ENCODE results near the gene XAGE2.

GRCh38 chrX:52380993-52381392 lies 12.2 kb downstream of the XAGE2 start:
- TF ChIP-seq, protein P1, sequence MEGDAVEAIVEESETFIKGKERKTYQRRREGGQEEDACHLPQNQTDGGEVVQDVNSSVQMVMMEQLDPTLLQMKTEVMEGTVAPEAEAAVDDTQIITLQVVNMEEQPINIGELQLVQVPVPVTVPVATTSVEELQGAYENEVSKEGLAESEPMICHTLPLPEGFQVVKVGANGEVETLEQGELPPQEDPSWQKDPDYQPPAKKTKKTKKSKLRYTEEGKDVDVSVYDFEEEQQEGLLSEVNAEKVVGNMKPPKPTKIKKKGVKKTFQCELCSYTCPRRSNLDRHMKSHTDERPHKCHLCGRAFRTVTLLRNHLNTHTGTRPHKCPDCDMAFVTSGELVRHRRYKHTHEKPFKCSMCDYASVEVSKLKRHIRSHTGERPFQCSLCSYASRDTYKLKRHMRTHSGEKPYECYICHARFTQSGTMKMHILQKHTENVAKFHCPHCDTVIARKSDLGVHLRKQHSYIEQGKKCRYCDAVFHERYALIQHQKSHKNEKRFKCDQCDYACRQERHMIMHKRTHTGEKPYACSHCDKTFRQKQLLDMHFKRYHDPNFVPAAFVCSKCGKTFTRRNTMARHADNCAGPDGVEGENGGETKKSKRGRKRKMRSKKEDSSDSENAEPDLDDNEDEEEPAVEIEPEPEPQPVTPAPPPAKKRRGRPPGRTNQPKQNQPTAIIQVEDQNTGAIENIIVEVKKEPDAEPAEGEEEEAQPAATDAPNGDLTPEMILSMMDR (IDR thresholded peaks at IDR 0.05) = no peak
- TF ChIP-seq POLR2AphosphoS5 (IDR thresholded peaks at IDR 0.05) = no peak
- TF ChIP-seq POLR2A (IDR thresholded peaks at IDR 0.05) = no peak
- no peak for TF ChIP-seq EP300 (IDR thresholded peaks at IDR 0.05)

Data from suprapubic skin (tissue), 4 donors.